ENCODE data around the gene SETBP1.

- TF ChIP-seq, protein P1, sequence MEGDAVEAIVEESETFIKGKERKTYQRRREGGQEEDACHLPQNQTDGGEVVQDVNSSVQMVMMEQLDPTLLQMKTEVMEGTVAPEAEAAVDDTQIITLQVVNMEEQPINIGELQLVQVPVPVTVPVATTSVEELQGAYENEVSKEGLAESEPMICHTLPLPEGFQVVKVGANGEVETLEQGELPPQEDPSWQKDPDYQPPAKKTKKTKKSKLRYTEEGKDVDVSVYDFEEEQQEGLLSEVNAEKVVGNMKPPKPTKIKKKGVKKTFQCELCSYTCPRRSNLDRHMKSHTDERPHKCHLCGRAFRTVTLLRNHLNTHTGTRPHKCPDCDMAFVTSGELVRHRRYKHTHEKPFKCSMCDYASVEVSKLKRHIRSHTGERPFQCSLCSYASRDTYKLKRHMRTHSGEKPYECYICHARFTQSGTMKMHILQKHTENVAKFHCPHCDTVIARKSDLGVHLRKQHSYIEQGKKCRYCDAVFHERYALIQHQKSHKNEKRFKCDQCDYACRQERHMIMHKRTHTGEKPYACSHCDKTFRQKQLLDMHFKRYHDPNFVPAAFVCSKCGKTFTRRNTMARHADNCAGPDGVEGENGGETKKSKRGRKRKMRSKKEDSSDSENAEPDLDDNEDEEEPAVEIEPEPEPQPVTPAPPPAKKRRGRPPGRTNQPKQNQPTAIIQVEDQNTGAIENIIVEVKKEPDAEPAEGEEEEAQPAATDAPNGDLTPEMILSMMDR (IDR thresholded peaks at IDR 0.05 in 2 of 3, conservative IDR thresholded peaks at IDR 0.05 in 1 of 3; ENCODE audit: insufficient read depth in 2 of 3, low read depth in 1 of 3, low read length in 3 of 3) = no peak
- no peak for TF ChIP-seq POLR2A (conservative IDR thresholded peaks at IDR 0.05)
- no peak for TF ChIP-seq MAFG (tag; conservative IDR thresholded peaks at IDR 0.05)
- no peak for TF ChIP-seq MAX (CRISPR knock-in tag; IDR thresholded peaks at IDR 0.05)
- no peak for TF ChIP-seq ELF1 (tag; IDR thresholded peaks at IDR 0.05)
- TF ChIP-seq ZNF274 (IDR thresholded peaks at IDR 0.05; ENCODE audit: borderline replicate concordance, low read depth, low read length) = no peak
- no peak for TF ChIP-seq MYNN (IDR thresholded peaks at IDR 0.05)
- no peak for TF ChIP-seq MYNN (CRISPR knock-in tag; IDR thresholded peaks at IDR 0.05)
- no peak for TF ChIP-seq ZNF589 (CRISPR knock-in tag; IDR thresholded peaks at IDR 0.05; ENCODE audit: low read depth)
- TF ChIP-seq ZNF224 (CRISPR knock-in tag; IDR thresholded peaks at IDR 0.05) = no peak
- no peak for TF ChIP-seq TAF7 (tag; IDR thresholded peaks at IDR 0.05)
- no peak for TF ChIP-seq CREB1 (IDR thresholded peaks at IDR 0.05)
- TF ChIP-seq CREB1 (CRISPR knock-in tag; IDR thresholded peaks at IDR 0.05) = no peak
- no peak for TF ChIP-seq ZNF354B (CRISPR knock-in tag; IDR thresholded peaks at IDR 0.05)
Observed at GRCh38 chr18:44856157-44856556, 175.5 kb downstream of the SETBP1 start.
